ENCODE measurements around the gene KIAA1328. TPM values are rescaled to one million over a fixed set of nuclear protein-coding genes. Genes with fewer than 3 reads are reported as not detected.

Gene KIAA1328
- polyA plus RNA-seq, 1 donor from 2014 or later: 8.5 TPM

GRCh38 chr18:36933552-36933951 lies 104.6 kb downstream of the KIAA1328 start:
- no peak overlapping the region for H3K9ac ChIP-seq (ENCODE audit: low read length)

GRCh38 chr18:36934884-36935283 lies 106.0 kb downstream of the KIAA1328 start:
- no peak overlapping the region for H2AFZ ChIP-seq (ENCODE audit: low read depth, low read length)
- no peak overlapping the region for H3K27ac ChIP-seq (ENCODE audit: low read length)
- no peaks in the 10 kb centered on the region for H4K20me1 ChIP-seq (ENCODE audit: insufficient read depth)
- no peaks in the 10 kb centered on the region for H3K27me3 ChIP-seq (ENCODE audit: insufficient read depth, low read depth, low read length)
- H3K9ac ChIP-seq (ENCODE audit: low read length): no peak overlapping the region
- no peak overlapping the region for H3K4me3 ChIP-seq (ENCODE audit: low read length)
- H3F3A ChIP-seq (ENCODE audit: insufficient read depth, low read length, poor library complexity, severe bottlenecking): no peaks in the 10 kb centered on the region
- no peaks in the 10 kb centered on the region for H3K9me2 ChIP-seq (ENCODE audit: insufficient read depth, low read length)
- H3K9me3 ChIP-seq (ENCODE audit: low read length): no peaks in the 10 kb centered on the region
- H3K36me3 ChIP-seq (ENCODE audit: insufficient read depth, low read length): peaks cover 7% of the 10 kb centered on the region
- no peaks in the 10 kb centered on the region for H3K79me2 ChIP-seq (replicated peaks; ENCODE audit: insufficient read depth, low read length)
- H3K4me2 ChIP-seq (ENCODE audit: low read length): no peak overlapping the region
- no peak for TF ChIP-seq SMC3 (conservative IDR thresholded peaks at IDR 0.05; ENCODE audit: poor library complexity)
- no peak for TF ChIP-seq POLR2AphosphoS5 (IDR thresholded peaks at IDR 0.05)
- TF ChIP-seq MXI1 (conservative IDR thresholded peaks at IDR 0.05; ENCODE audit: poor library complexity, severe bottlenecking): no peak
- TF ChIP-seq CTCF (IDR thresholded peaks at IDR 0.05; ENCODE audit: poor library complexity, severe bottlenecking): no peak
- TF ChIP-seq EZH2 (IDR thresholded peaks at IDR 0.05; ENCODE audit: borderline replicate concordance, insufficient read depth, low read length, poor library complexity, severe bottlenecking): no peak
- TF ChIP-seq TAF1 (IDR thresholded peaks at IDR 0.05; ENCODE audit: low read depth): no peak
- no peak for TF ChIP-seq REST (IDR thresholded peaks at IDR 0.05; ENCODE audit: borderline replicate concordance)

More at GRCh38 chr18:36933552-36933951, 104.6 kb downstream of the KIAA1328 start:
- no peaks in the 10 kb centered on the region for H3F3A ChIP-seq (ENCODE audit: insufficient read depth, low read length, poor library complexity, severe bottlenecking)
- TF ChIP-seq REST (IDR thresholded peaks at IDR 0.05; ENCODE audit: borderline replicate concordance): no peak
- no peak for TF ChIP-seq EZH2 (IDR thresholded peaks at IDR 0.05; ENCODE audit: borderline replicate concordance, insufficient read depth, low read length, poor library complexity, severe bottlenecking)
- no peak for TF ChIP-seq RAD21 (conservative IDR thresholded peaks at IDR 0.05)
- no peak for TF ChIP-seq TAF1 (IDR thresholded peaks at IDR 0.05; ENCODE audit: low read depth)
- no peak for TF ChIP-seq SMC3 (conservative IDR thresholded peaks at IDR 0.05; ENCODE audit: poor library complexity)
- no peak for TF ChIP-seq POLR2AphosphoS5 (IDR thresholded peaks at IDR 0.05)
- TF ChIP-seq MXI1 (conservative IDR thresholded peaks at IDR 0.05; ENCODE audit: poor library complexity, severe bottlenecking): no peak
- TF ChIP-seq EP300 (conservative IDR thresholded peaks at IDR 0.05; ENCODE audit: poor library complexity, severe bottlenecking): no peak
- no peak for TF ChIP-seq CTCF (IDR thresholded peaks at IDR 0.05; ENCODE audit: poor library complexity, severe bottlenecking)
- H3K27ac ChIP-seq (ENCODE audit: low read length): no peak overlapping the region
- no peaks in the 10 kb centered on the region for H3K27me3 ChIP-seq (ENCODE audit: insufficient read depth, low read depth, low read length)
- H3K9me2 ChIP-seq (ENCODE audit: insufficient read depth, low read length): no peaks in the 10 kb centered on the region
- H3K4me3 ChIP-seq (ENCODE audit: low read length): no peak overlapping the region
- no peaks in the 10 kb centered on the region for H3K9me3 ChIP-seq (ENCODE audit: low read length)
- H3K4me2 ChIP-seq (ENCODE audit: low read length): no peak overlapping the region
- no peak overlapping the region for H2AFZ ChIP-seq (ENCODE audit: low read depth, low read length)
- H3K36me3 ChIP-seq (ENCODE audit: insufficient read depth, low read length): peaks cover 7% of the 10 kb centered on the region
- no peaks in the 10 kb centered on the region for H4K20me1 ChIP-seq (ENCODE audit: insufficient read depth)
- H3K79me2 ChIP-seq (replicated peaks; ENCODE audit: insufficient read depth, low read length): no peaks in the 10 kb centered on the region

Data from neural cell (in vitro differentiated cells).